Measurements from ENCODE around the gene FERMT1.

DNA sequence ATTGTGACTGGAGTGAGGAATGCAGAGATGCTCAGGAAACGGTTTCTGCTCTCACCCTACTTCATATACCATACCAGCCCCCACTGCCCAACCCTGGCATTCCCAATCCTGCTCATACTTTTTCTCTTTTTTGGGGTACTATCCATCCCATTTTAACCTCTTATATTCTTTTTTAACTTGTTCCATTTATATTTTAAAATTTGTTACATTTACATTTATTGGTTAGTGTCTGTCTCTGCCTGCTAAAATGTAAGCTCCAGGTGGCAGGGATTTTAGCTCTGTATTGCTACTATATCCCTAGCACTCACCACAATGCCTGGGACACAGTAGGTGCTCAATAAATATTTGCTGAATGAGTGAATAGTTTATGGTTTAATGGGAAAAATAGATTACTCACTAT, 8.1 kb downstream of the FERMT1 start:
- TF ChIP-seq GATA2 (IDR thresholded peaks at IDR 0.05; ENCODE audit: low read depth, low read length) (no peak), GATA3 (IDR thresholded peaks at IDR 0.05; ENCODE audit: low read depth, low read length) (no peak)
